Prostate gland (tissue), 2 donors: ENCODE results near the gene CRBN. TPM values are rescaled to one million over a fixed set of nuclear protein-coding genes. Genes with fewer than 3 reads are reported as not detected.

Experiments used
- DNase-seq: peaks from one replicate; pipeline ENCODE4 v3.0.0-alpha.2; 2019; ENCODE audit warnings: low spot score
- H3K27ac ChIP-seq, 2 donors: fragments of 200-600 bp; sonication (generic); 2 replicates each; pipeline ENCODE4 v1.5.1; 2017 to 2019
- H3K27me3 ChIP-seq: fragments of 200-600 bp; sonication (generic); replicated peaks from 2 replicates; pipeline ENCODE4 v1.5.1; 2019; ENCODE audit not compliant: insufficient read depth
- H3K36me3 ChIP-seq, 2 donors: fragments of 200-600 bp; sonication (generic); 1 replicate in 1 of 2; 2 replicates in 1 of 2; pipeline versions ENCODE4 v1.5.1 to v1.8.1; 2017 to 2019
- H3K4me1 ChIP-seq: fragments of 200-600 bp; sonication (generic); replicated peaks from 2 replicates; pipeline ENCODE4 v1.5.1; 2019
- H3K4me3 ChIP-seq, 2 donors: fragments of 200-600 bp; sonication (generic); 2 replicates each; pipeline ENCODE4 v1.5.1; 2017 to 2019
- H3K9me3 ChIP-seq: fragments of 200-600 bp; sonication (generic); 2 replicates; pipeline ENCODE4 v1.5.1; 2017
- POLR2A ChIP-seq: fragments of 450-650 bp; IDR thresholded peaks from one replicate; pipeline ENCODE4 v1.6.1; 2016; ENCODE audit warnings: antibody characterized with exemption, mild to moderate bottlenecking
- POLR2AphosphoS5 ChIP-seq: sonication (generic); formaldehyde crosslinking; IDR thresholded peaks from one replicate; pipeline ENCODE4 v1.6.1; 2017; ENCODE audit warnings: antibody characterized with exemption
- WGBS: methylation state at CpG from one replicate; pipeline ENCODE4 v1.1.5; 2018; 5-methylcytosine and 5-hydroxymethylcytosine counted together
- intact Hi-C: fragments of 100-400 bp; cut with DNase I; formaldehyde crosslinking; loops from one replicate; pipeline ENCODE4 v1.14.2; 2022
- total RNA-seq, 2 donors: library from RNA; depleted of rRNA; stranded (reverse); fragments of >200 nt; gene quantifications; one replicate each; pipeline ENCODE4 v1.1.0, GENCODE V29; 2016
- TF ChIP-seq, protein P1 (sequence below), 4 experiments: fragments of 200-600 bp in 2 of 4; fragments of 450-650 bp in 2 of 4; sonication (generic) in 2 of 4; IDR thresholded peaks; 1 replicate in 3 of 4; 2 replicates in 1 of 4; pipeline ENCODE4 v1.5.1; 2016 to 2019; ENCODE audit warnings: antibody characterized with exemption in 4 of 4, mild to moderate bottlenecking in 2 of 4, moderate library complexity in 2 of 4

Gene CRBN
- total RNA-seq, 2 donors from 2014 or later = 69.4 to 83.4 TPM

DNA sequence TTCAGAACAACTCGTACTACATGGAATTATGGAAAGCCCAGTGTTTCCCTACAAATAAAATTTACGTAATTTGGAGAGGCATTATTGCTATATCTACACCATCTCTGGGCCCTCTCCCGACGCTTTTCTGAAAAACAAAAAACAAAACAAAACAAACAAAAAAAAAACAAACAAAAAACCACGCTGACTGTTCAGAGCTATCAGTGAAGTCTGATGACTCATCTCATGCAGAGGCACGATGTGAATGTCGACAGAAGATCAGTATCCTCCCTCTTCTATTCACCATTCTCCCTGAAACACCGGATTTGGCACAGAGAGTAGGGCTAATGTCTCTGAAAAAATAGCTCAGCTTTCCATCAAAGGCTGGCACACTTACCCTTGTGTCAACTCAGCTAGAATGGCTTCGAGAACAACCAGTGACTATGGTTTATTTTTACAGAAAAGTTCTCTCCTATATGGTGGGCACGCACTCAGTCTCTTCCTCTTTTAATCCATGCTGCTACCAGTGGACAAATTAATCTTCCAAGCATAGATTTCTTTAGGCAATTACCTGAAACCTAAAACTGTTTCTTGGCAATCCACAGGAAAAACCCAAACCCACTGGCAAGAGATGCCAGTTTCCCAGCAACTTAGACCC is 1.5 kb downstream of the CRBN start:
- no peaks in the 10 kb centered on the region for H3K9me3 ChIP-seq
- H3K4me1 ChIP-seq = no peaks in the 10 kb centered on the region
- 51% methylated on average over 10 of the region's 10 CpGs for WGBS
- intact Hi-C loops = no loop called here
- no peaks in the 10 kb centered on the region for H3K27me3 ChIP-seq
- peak overlapping the region in 1 of 2 donors; percentile 80 for H3K4me3 ChIP-seq
- no peaks in the 10 kb centered on the region for H3K36me3 ChIP-seq
- TF ChIP-seq POLR2AphosphoS5 (no peak), POLR2A (no peak)
- TF ChIP-seq, protein P1, sequence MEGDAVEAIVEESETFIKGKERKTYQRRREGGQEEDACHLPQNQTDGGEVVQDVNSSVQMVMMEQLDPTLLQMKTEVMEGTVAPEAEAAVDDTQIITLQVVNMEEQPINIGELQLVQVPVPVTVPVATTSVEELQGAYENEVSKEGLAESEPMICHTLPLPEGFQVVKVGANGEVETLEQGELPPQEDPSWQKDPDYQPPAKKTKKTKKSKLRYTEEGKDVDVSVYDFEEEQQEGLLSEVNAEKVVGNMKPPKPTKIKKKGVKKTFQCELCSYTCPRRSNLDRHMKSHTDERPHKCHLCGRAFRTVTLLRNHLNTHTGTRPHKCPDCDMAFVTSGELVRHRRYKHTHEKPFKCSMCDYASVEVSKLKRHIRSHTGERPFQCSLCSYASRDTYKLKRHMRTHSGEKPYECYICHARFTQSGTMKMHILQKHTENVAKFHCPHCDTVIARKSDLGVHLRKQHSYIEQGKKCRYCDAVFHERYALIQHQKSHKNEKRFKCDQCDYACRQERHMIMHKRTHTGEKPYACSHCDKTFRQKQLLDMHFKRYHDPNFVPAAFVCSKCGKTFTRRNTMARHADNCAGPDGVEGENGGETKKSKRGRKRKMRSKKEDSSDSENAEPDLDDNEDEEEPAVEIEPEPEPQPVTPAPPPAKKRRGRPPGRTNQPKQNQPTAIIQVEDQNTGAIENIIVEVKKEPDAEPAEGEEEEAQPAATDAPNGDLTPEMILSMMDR (IDR thresholded peaks at IDR 0.05) = no peak
- DNase-seq = no peak
- no peak overlapping the region for H3K27ac ChIP-seq

DNA sequence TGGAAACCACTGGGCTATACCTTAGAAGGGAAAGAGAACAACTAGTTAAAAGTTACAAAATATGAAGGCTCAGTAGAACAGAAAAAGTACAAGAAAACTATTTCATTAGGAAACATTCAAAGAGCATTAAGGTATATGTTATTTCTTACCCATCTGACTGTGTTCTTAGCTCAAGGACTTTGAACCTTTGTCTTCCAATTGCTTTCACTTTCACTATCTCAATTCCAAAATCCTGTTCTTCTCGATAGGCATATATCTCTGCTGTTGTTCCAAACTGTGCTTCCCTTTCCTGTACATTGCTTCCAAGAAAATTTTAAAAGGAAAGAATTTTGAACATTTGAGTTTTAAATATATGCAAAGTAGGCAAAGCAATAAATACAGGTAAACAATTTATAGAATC is 6.9 kb downstream of the CRBN start:
- Histone ChIP-seq H3K36me3 (no peaks in the 10 kb centered on the region), H3K4me3 (no peak overlapping the region), H3K27me3 (no peaks in the 10 kb centered on the region), H3K4me1 (no peaks in the 10 kb centered on the region), H3K9me3 (no peaks in the 10 kb centered on the region), H3K27ac (no peak overlapping the region)
- intact Hi-C loops = no loop called here
- WGBS = 56% methylated on average over 1 of the region's 1 CpG
- DNase-seq = no peak
- TF ChIP-seq POLR2AphosphoS5 (no peak), POLR2A (no peak)
- TF ChIP-seq, protein P1 (IDR thresholded peaks at IDR 0.05) = no peak

- H3K27me3 ChIP-seq = no peaks in the 10 kb centered on the region
- H3K4me1 ChIP-seq = no peaks in the 10 kb centered on the region
- WGBS = 28% methylated on average over 5 of the region's 5 CpGs
- H3K27ac ChIP-seq = no peak overlapping the region
- TF ChIP-seq POLR2AphosphoS5 = no peak
- TF ChIP-seq, protein P1 (IDR thresholded peaks at IDR 0.05) = peak in 3 of 4 experiments; percentile 40 to 45 (median 43)
- H3K36me3 ChIP-seq = peaks cover 0 to 5% of the 10 kb centered on the region in 2 donors
- no peak for DNase-seq
- intact Hi-C loops = no loop called here
- no peak overlapping the region for H3K4me3 ChIP-seq
- H3K9me3 ChIP-seq = no peaks in the 10 kb centered on the region
These were observed 8.5 kb downstream of the CRBN start for GRCh38 chr3:3170998-3171397.

- Histone ChIP-seq H3K4me3 (no peak overlapping the region), H3K4me1 (no peaks in the 10 kb centered on the region), H3K27me3 (no peaks in the 10 kb centered on the region), H3K36me3 (peaks cover 6 to 18% of the 10 kb centered on the region in 2 donors), H3K27ac (no peak overlapping the region), H3K9me3 (no peaks in the 10 kb centered on the region)
- intact Hi-C loops = no loop called here
- TF ChIP-seq POLR2AphosphoS5 (no peak), POLR2A (no peak)
- 88% methylated on average over 3 of the region's 3 CpGs for WGBS
- no peak for DNase-seq
These were observed 13.8 kb downstream of the CRBN start for GRCh38 chr3:3165650-3166049.

DNA sequence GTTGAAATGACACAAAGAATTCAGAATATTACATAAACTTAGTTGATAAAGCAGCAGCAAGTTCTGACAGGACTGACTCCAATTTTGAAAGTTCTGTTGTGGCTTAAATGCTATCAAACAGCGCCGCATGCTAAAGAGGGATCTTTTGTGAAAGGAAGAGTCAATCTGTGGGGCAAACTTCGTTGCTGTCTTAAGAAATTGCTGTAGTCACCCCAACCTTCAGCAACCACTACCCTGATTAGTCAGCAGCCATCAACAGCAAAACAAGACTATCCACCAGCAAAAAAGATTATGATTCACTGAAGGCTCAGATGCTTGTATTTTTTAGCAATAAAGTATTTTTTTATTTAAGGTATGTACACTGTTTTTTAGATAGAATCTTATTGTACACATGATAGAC is 14.2 kb downstream of the CRBN start:
- no peak for TF ChIP-seq POLR2A
- no peak for TF ChIP-seq POLR2AphosphoS5
- TF ChIP-seq, protein P1 (IDR thresholded peaks at IDR 0.05) = no peak
- peaks cover 6 to 18% of the 10 kb centered on the region in 2 donors for H3K36me3 ChIP-seq
- no peak overlapping the region for H3K4me3 ChIP-seq
- intact Hi-C loops = no loop called here
- H3K27ac ChIP-seq = no peak overlapping the region
- DNase-seq = no peak
- no peaks in the 10 kb centered on the region for H3K9me3 ChIP-seq
- no peaks in the 10 kb centered on the region for H3K27me3 ChIP-seq
- 63% methylated on average over 3 of the region's 3 CpGs for WGBS
- no peaks in the 10 kb centered on the region for H3K4me1 ChIP-seq
